Stimulated activated memory B cell treated with anti-CD40 and anti-IgM and Interleukin-4, amounts not matched to agents 10 μg/mL and 1 μg/mL and 100 μg/mL, for 72 hours (primary cell): ENCODE data around the gene SMIM10L1.

Source experiments
- ATAC-seq: fragments of 150-1000 bp; cut with Tn5 transposase; 2 replicates; pipeline ENCODE4 v1.10.0; 2021
- H3K27ac Mint-ChIP-seq: one replicate; pipeline ENCODE4 v1.8.0; 2022; ENCODE audit warnings: mild to moderate bottlenecking, mixed read lengths
- H3K27me3 Mint-ChIP-seq: one replicate; pipeline ENCODE4 v1.8.0; 2022; ENCODE audit warnings: mixed read lengths
- H3K36me3 Mint-ChIP-seq: one replicate; pipeline ENCODE4 v1.8.0; 2022; ENCODE audit warnings: mixed read lengths
- H3K4me1 Mint-ChIP-seq: one replicate; pipeline ENCODE4 v1.8.0; 2022; ENCODE audit warnings: mixed read lengths
- H3K4me3 Mint-ChIP-seq: one replicate; pipeline ENCODE4 v1.8.0; 2022; ENCODE audit warnings: mild to moderate bottlenecking, moderate library complexity, mixed read lengths
- H3K9me3 Mint-ChIP-seq: one replicate; pipeline ENCODE4 v1.8.0; 2022; ENCODE audit warnings: mixed read lengths

Gene SMIM10L1

GRCh38 chr12:11166300-11166699, 4.7 kb upstream of the SMIM10L1 start:
- H3K36me3 Mint-ChIP-seq: peaks cover 51% of the 10 kb centered on the region
- H3K4me3 Mint-ChIP-seq: no peak overlapping the region
- H3K9me3 Mint-ChIP-seq: no peaks in the 10 kb centered on the region
- peaks cover 62% of the 10 kb centered on the region for H3K4me1 Mint-ChIP-seq
- no peak for ATAC-seq
- no peak overlapping the region for H3K27ac Mint-ChIP-seq
- no peaks in the 10 kb centered on the region for H3K27me3 Mint-ChIP-seq

GRCh38 chr12:11170810-11171144, 217 bp upstream of the SMIM10L1 start:
- Mint-ChIP-seq H3K27ac (peak overlapping the region; percentile 99), H3K9me3 (no peaks in the 10 kb centered on the region), H3K4me3 (peak overlapping the region; percentile 97), H3K4me1 (peaks cover 55% of the 10 kb centered on the region), H3K27me3 (no peaks in the 10 kb centered on the region), H3K36me3 (peaks cover 44% of the 10 kb centered on the region)
- no peak for ATAC-seq

GRCh38 chr12:11171969-11172675, 1.1 kb downstream of the SMIM10L1 start:
- Mint-ChIP-seq H3K4me3 (peak overlapping the region; percentile 97), H3K4me1 (peaks cover 61% of the 10 kb centered on the region), H3K36me3 (peaks cover 46% of the 10 kb centered on the region), H3K27me3 (no peaks in the 10 kb centered on the region), H3K9me3 (no peaks in the 10 kb centered on the region), H3K27ac (peak overlapping the region; percentile 99)
- ATAC-seq: no peak

DNA sequence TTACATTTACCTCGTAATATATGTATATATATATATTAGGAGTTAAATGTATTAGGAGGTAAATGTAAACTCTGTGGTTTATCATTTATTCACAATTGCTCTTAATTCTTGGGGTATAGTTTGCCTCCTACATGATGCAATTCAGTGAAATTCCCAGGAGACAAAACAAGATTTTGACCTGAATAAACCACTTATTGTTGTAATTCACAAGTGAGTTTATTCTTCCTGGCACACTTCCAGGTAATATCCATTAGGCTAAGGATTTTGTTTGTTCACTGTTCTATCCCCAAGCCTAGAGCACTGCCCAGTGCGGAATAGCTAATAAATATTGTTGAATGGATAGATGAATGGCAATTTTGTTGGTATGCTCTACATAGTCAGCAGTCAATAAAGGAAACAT, 3.0 kb downstream of the SMIM10L1 start:
- H3K27me3 Mint-ChIP-seq: no peaks in the 10 kb centered on the region
- peaks cover 42% of the 10 kb centered on the region for H3K4me1 Mint-ChIP-seq
- H3K9me3 Mint-ChIP-seq: no peaks in the 10 kb centered on the region
- H3K27ac Mint-ChIP-seq: no peak overlapping the region
- peaks cover 32% of the 10 kb centered on the region for H3K36me3 Mint-ChIP-seq
- H3K4me3 Mint-ChIP-seq: no peak overlapping the region
- no peak for ATAC-seq

DNA sequence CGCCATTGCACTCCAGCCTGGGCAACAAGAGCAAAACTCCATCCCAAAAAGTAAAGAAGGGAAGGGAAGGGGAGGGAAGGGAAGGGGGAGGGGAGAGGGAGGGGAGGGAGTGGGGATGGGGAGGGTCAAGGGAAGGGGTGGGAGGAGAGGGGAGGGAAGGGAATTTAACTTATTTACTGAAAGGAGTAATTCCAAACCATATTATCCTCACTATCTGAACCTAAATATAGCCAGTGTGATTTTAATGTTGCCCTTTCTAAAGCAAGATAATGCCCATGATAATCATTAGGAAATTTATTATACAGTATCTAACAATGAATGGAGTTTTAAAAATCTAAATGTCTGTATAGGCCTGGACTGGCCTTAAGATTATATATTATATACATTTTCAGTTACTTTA, 7.3 kb downstream of the SMIM10L1 start:
- no peaks in the 10 kb centered on the region for H3K9me3 Mint-ChIP-seq
- no peak for ATAC-seq
- peaks cover 17% of the 10 kb centered on the region for H3K4me1 Mint-ChIP-seq
- peaks cover 13% of the 10 kb centered on the region for H3K36me3 Mint-ChIP-seq
- no peaks in the 10 kb centered on the region for H3K27me3 Mint-ChIP-seq
- no peak overlapping the region for H3K4me3 Mint-ChIP-seq
- no peak overlapping the region for H3K27ac Mint-ChIP-seq

DNA sequence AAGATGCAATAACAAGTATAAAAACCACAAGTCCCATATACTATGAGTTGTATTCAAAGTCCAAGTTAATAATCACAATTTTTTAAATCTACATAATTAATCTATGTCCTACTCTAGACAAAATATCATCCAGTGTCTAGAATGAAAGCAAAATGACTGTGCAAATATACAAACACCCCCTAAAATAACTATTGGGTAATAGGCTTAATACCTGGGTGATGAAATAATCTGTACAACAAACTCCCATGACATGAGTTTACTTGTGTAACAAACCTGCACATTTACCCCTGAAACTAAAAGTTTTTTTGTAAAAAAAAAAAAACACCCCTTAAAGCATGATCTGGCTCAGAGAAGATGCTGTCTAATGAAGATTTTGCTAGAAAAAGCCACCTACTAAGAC, 11.5 kb downstream of the SMIM10L1 start:
- peaks cover 5% of the 10 kb centered on the region for H3K4me1 Mint-ChIP-seq
- H3K4me3 Mint-ChIP-seq: no peak overlapping the region
- no peak overlapping the region for H3K27ac Mint-ChIP-seq
- H3K27me3 Mint-ChIP-seq: no peaks in the 10 kb centered on the region
- no peaks in the 10 kb centered on the region for H3K36me3 Mint-ChIP-seq
- ATAC-seq: no peak
- no peaks in the 10 kb centered on the region for H3K9me3 Mint-ChIP-seq

GRCh38 chr12:11183011-11183410, 12.0 kb downstream of the SMIM10L1 start:
- H3K36me3 Mint-ChIP-seq: no peaks in the 10 kb centered on the region
- no peak overlapping the region for H3K4me3 Mint-ChIP-seq
- no peak overlapping the region for H3K27ac Mint-ChIP-seq
- no peaks in the 10 kb centered on the region for H3K27me3 Mint-ChIP-seq
- no peak for ATAC-seq
- no peaks in the 10 kb centered on the region for H3K9me3 Mint-ChIP-seq
- H3K4me1 Mint-ChIP-seq: peaks cover 5% of the 10 kb centered on the region

DNA sequence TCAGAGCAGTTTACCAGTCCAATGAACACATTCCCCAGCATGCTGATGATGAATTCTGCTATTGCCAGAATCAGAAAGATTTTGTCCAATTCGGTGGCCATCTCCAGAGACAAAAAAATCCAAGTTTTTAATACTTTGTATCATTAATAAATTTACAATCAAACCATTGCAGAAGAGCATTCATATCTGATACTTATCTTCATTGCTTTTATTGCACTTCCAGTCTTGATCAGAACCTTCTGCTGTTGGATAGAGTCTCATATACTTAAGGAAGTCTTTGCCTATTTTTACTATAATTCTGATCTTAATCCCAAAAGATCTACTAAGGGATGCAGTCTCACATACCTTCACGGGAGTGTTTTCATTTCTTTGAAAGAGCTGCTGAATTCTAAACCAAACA, 15.8 kb downstream of the SMIM10L1 start, which contains the start of gene TAS2R42:
TAS2R42 (minus strand) TSS at position 101 of the 400 bp plus-strand sequence; CDS start at position 101, 0 bp downstream.
- Mint-ChIP-seq H3K4me3 (no peak within 1 kb of the TSS), H3K27ac (no peak within 1 kb of the TSS), H3K27me3 (no peaks in the 10 kb centered on the region), H3K36me3 (peaks cover 14% of the 10 kb centered on the region), H3K4me1 (no peaks in the 10 kb centered on the region), H3K9me3 (no peaks in the 10 kb centered on the region)
- ATAC-seq: no peak

- H3K9me3 Mint-ChIP-seq: no peaks in the 10 kb centered on the region
- no peak overlapping the region for H3K4me3 Mint-ChIP-seq
- peaks cover 24% of the 10 kb centered on the region for H3K36me3 Mint-ChIP-seq
- ATAC-seq: no peak
- no peaks in the 10 kb centered on the region for H3K4me1 Mint-ChIP-seq
- H3K27ac Mint-ChIP-seq: no peak overlapping the region
- no peaks in the 10 kb centered on the region for H3K27me3 Mint-ChIP-seq
Measured at GRCh38 chr12:11202811-11203210, 31.8 kb downstream of the SMIM10L1 start.

GRCh38 chr12:11204173-11204572, 33.2 kb downstream of the SMIM10L1 start:
- no peaks in the 10 kb centered on the region for H3K27me3 Mint-ChIP-seq
- no peak overlapping the region for H3K4me3 Mint-ChIP-seq
- no peaks in the 10 kb centered on the region for H3K4me1 Mint-ChIP-seq

DNA sequence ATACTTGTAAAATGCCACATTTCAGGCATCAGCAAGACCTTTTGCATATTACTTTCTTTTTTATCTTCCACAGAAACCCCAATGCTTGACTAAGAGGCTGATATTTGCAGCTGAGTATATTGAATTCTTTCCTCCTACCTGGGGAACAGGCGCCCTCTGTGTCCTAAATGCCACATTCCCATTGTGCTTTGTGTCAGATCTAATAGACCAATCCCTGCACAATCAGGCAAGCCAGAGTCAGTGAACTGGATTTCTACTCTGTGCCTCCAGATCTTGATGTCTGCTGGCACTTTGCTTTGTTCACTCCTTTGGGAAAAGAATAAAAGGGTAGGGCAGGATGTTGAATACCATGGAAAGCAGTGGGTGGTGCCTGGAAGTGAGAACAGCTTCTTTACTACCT, 38.1 kb downstream of the SMIM10L1 start:
- Mint-ChIP-seq H3K36me3 (peaks cover 28% of the 10 kb centered on the region), H3K27ac (no peak overlapping the region)

More at GRCh38 chr12:11204173-11204572, 33.2 kb downstream of the SMIM10L1 start:
- Mint-ChIP-seq H3K27ac (no peak overlapping the region), H3K9me3 (no peaks in the 10 kb centered on the region), H3K36me3 (peaks cover 24% of the 10 kb centered on the region)
- ATAC-seq: no peak

More for the DNA sequence above, 38.1 kb downstream of the SMIM10L1 start:
- no peaks in the 10 kb centered on the region for H3K4me1 Mint-ChIP-seq
- no peaks in the 10 kb centered on the region for H3K27me3 Mint-ChIP-seq
- no peak overlapping the region for H3K4me3 Mint-ChIP-seq
- no peak for ATAC-seq
- H3K9me3 Mint-ChIP-seq: peaks cover 3% of the 10 kb centered on the region
